Measurements from ENCODE around the gene GDF10. TPM values are rescaled to one million over a fixed set of nuclear protein-coding genes. Genes with fewer than 3 reads are reported as not detected.

GDF10 gene
- polyA plus RNA-seq, 1 donor (not counting 4 experiments of a cell fraction or from before 2014, with no cell fraction given): not detected

DNA sequence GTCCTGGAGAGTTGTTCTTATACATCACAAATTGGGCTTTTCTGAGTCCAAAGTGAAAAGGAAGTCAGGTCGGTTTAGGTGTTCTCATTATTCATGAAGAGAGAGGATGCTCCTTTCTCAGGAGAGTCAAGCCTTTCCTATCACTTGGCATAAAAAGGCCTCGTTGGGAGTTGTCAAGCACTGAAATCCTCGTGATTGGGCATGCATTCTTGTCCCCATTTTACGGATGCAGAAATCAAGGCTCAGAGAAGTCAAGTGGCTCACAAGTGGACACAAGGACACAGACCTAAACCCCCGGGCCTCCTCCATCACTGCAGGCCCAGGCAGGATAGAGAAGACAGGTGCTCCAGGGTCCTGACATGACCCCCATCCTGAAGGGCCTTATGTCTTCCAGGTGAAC lies 56.7 kb downstream of the GDF10 start:
- FAIRE-seq (no peak), DNase-seq (ENCODE audit: low read depth, low spot score) (no peak)
- Histone ChIP-seq H3K9me3 (ENCODE audit: control insufficient read depth, low read depth, low read length) (no peaks in the 10 kb centered on the region), H2AFZ (ENCODE audit: control insufficient read depth, low read length) (no peak overlapping the region), H3K9ac (ENCODE audit: control insufficient read depth, extremely low read depth, insufficient read depth, low read length) (no peak overlapping the region), H3K27me3 (ENCODE audit: control insufficient read depth, extremely low read depth, insufficient read depth, low read length) (no peaks in the 10 kb centered on the region), H3K4me3 (ENCODE audit: control insufficient read depth in 2 of 3, extremely low read depth in 1 of 3, insufficient read depth in 2 of 3, low read depth in 1 of 3, low read length in 3 of 3) (no peak overlapping the region), H3K79me2 (ENCODE audit: control insufficient read depth, insufficient read depth, low read length) (no peaks in the 10 kb centered on the region), H3K27ac (ENCODE audit: control insufficient read depth, insufficient read depth, low read length) (no peak overlapping the region), H4K20me1 (ENCODE audit: control insufficient read depth, extremely low read depth, insufficient read depth, low read length) (no peaks in the 10 kb centered on the region), H3K4me1 (ENCODE audit: control insufficient read depth, extremely low read depth, insufficient read depth, low read length) (peaks cover 8% of the 10 kb centered on the region), H3K9me1 (ENCODE audit: control insufficient read depth, extremely low read depth, insufficient read depth, low read length) (no peaks in the 10 kb centered on the region), H3K4me2 (ENCODE audit: control insufficient read depth, extremely low read depth, insufficient read depth, low read depth, low read length) (no peak overlapping the region), H3K36me3 (ENCODE audit: control insufficient read depth in 2 of 2, extremely low read depth in 1 of 2, insufficient read depth in 2 of 2, low read length in 2 of 2) (no peaks in the 10 kb centered on the region)
- dilution Hi-C loops (cut with MboI; ENCODE audit: extremely low pct_ligation_motif_present, low sequenced_read_pairs): no loop called here
- TF ChIP-seq, protein P1, sequence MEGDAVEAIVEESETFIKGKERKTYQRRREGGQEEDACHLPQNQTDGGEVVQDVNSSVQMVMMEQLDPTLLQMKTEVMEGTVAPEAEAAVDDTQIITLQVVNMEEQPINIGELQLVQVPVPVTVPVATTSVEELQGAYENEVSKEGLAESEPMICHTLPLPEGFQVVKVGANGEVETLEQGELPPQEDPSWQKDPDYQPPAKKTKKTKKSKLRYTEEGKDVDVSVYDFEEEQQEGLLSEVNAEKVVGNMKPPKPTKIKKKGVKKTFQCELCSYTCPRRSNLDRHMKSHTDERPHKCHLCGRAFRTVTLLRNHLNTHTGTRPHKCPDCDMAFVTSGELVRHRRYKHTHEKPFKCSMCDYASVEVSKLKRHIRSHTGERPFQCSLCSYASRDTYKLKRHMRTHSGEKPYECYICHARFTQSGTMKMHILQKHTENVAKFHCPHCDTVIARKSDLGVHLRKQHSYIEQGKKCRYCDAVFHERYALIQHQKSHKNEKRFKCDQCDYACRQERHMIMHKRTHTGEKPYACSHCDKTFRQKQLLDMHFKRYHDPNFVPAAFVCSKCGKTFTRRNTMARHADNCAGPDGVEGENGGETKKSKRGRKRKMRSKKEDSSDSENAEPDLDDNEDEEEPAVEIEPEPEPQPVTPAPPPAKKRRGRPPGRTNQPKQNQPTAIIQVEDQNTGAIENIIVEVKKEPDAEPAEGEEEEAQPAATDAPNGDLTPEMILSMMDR (optimal IDR thresholded peaks at IDR 0.05 in 1 of 3, IDR thresholded peaks at IDR 0.05 in 1 of 3, conservative IDR thresholded peaks at IDR 0.05 in 1 of 3; ENCODE audit: extremely low read depth in 1 of 3, insufficient read depth in 2 of 3, low read length in 3 of 3): no peak
- no peak for TF ChIP-seq EZH2 (IDR thresholded peaks at IDR 0.05; ENCODE audit: low read length)

DNA sequence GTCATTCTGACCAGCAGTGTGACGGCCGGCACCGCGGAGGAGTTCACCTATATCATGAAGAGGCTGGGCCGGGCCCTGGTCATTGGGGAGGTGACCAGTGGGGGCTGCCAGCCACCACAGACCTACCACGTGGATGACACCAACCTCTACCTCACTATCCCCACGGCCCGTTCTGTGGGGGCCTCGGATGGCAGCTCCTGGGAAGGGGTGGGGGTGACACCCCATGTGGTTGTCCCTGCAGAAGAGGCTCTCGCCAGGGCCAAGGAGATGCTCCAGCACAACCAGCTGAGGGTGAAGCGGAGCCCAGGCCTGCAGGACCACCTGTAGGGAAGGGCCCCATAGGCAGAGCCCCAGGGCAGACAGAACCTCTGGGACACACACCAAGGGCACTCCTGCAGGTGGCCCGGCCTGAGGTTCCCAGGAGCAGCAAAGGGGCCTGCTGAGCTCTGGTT lies 57.2 kb downstream of the GDF10 start:
- no peak overlapping the region for H2AFZ ChIP-seq (ENCODE audit: control insufficient read depth, low read length)
- TF ChIP-seq, protein P1 (optimal IDR thresholded peaks at IDR 0.05 in 1 of 3, IDR thresholded peaks at IDR 0.05 in 1 of 3, conservative IDR thresholded peaks at IDR 0.05 in 1 of 3; ENCODE audit: extremely low read depth in 1 of 3, insufficient read depth in 2 of 3, low read length in 3 of 3): no peak
- no peak for TF ChIP-seq EZH2 (IDR thresholded peaks at IDR 0.05; ENCODE audit: low read length)
- no peaks in the 10 kb centered on the region for H4K20me1 ChIP-seq (ENCODE audit: control insufficient read depth, extremely low read depth, insufficient read depth, low read length)
- H3K9me3 ChIP-seq (ENCODE audit: control insufficient read depth, low read depth, low read length): no peaks in the 10 kb centered on the region
- H3K36me3 ChIP-seq (ENCODE audit: control insufficient read depth in 2 of 2, extremely low read depth in 1 of 2, insufficient read depth in 2 of 2, low read length in 2 of 2): no peaks in the 10 kb centered on the region
- no peaks in the 10 kb centered on the region for H3K9me1 ChIP-seq (ENCODE audit: control insufficient read depth, extremely low read depth, insufficient read depth, low read length)
- no peak for DNase-seq (ENCODE audit: low read depth, low spot score)
- H3K79me2 ChIP-seq (ENCODE audit: control insufficient read depth, insufficient read depth, low read length): no peaks in the 10 kb centered on the region
- H3K27ac ChIP-seq (ENCODE audit: control insufficient read depth, insufficient read depth, low read length): no peak overlapping the region
- FAIRE-seq: no peak
- no peaks in the 10 kb centered on the region for H3K27me3 ChIP-seq (ENCODE audit: control insufficient read depth, extremely low read depth, insufficient read depth, low read length)
- H3K4me3 ChIP-seq (ENCODE audit: control insufficient read depth in 2 of 3, extremely low read depth in 1 of 3, insufficient read depth in 2 of 3, low read depth in 1 of 3, low read length in 3 of 3): no peak overlapping the region
- dilution Hi-C loops (cut with MboI; ENCODE audit: extremely low pct_ligation_motif_present, low sequenced_read_pairs): no loop called here
- H3K9ac ChIP-seq (ENCODE audit: control insufficient read depth, extremely low read depth, insufficient read depth, low read length): no peak overlapping the region
- no peak overlapping the region for H3K4me2 ChIP-seq (ENCODE audit: control insufficient read depth, extremely low read depth, insufficient read depth, low read depth, low read length)
- peaks cover 11% of the 10 kb centered on the region for H3K4me1 ChIP-seq (ENCODE audit: control insufficient read depth, extremely low read depth, insufficient read depth, low read length)

Measured in keratinocyte (primary cell).